OCI-LY7 (cell line): ENCODE measurements around the gene RAB40C. TPM values are rescaled to one million over a fixed set of nuclear protein-coding genes. Genes with fewer than 3 reads are reported as not detected.

Experiments used
- BruUV-seq: library from RNA; stranded (reverse); fragments of 400-500 nt; replicated peaks from 2 replicates; lab custom pipeline; 2021; lab: Mats Ljungman, UMichigan
- CTCF ChIA-PET: fragments of 300-600 bp; sonication (Branson Sonifier 250); formaldehyde crosslinking; loops from one replicate; lab custom pipeline; 2022; ENCODE audit warnings: antibody characterized with exemption; ENCODE audit not compliant: unreplicated experiment; lab: Charles Lee
- POLR2A ChIA-PET: fragments of 300-600 bp; sonication (Branson Sonifier 250); formaldehyde crosslinking; loops from one replicate; lab custom pipeline; 2022; ENCODE audit warnings: antibody characterized with exemption; lab: Charles Lee
- DNase-seq: peaks from one replicate; pipeline ENCODE4 v3.0.0-alpha.2; 2015; ENCODE audit warnings: low spot score
- H2AFZ ChIP-seq: fragments of 200-600 bp; sonication (generic), shearing (Covaris generic); 2 replicates; pipeline ENCODE4 v1.6.1; 2014; ENCODE audit warnings: mild to moderate bottlenecking, antibody characterized with exemption, low read length, moderate library complexity
- H3K27ac ChIP-seq: fragments of 200-600 bp; sonication (generic); 2 replicates; pipeline ENCODE4 v1.5.1; 2014; ENCODE audit warnings: mixed run types, low read depth, mild to moderate bottlenecking, moderate library complexity, low read length, inconsistent platforms; ENCODE audit not compliant: poor library complexity, severe bottlenecking
- H3K36me3 ChIP-seq: fragments of 200-600 bp; sonication (generic); 2 replicates; pipeline ENCODE4 v1.6.1; 2014; ENCODE audit warnings: mild to moderate bottlenecking, antibody characterized with exemption, low read length, moderate library complexity, mixed read lengths; ENCODE audit not compliant: insufficient read depth
- H3K4me1 ChIP-seq: fragments of 200-600 bp; sonication (generic); 2 replicates; pipeline ENCODE4 v1.5.1; 2014; ENCODE audit warnings: mild to moderate bottlenecking, low read length; ENCODE audit not compliant: insufficient read depth, poor library complexity, severe bottlenecking
- H3K4me2 ChIP-seq: fragments of 200-600 bp; sonication (generic); 2 replicates; pipeline ENCODE4 v1.6.1; 2014; ENCODE audit warnings: mild to moderate bottlenecking, low read length
- H3K4me3 ChIP-seq: fragments of 200-600 bp; sonication (generic); 2 replicates; pipeline ENCODE4 v1.5.1; 2014; ENCODE audit warnings: mild to moderate bottlenecking, low read depth, low read length; ENCODE audit not compliant: poor library complexity, severe bottlenecking
- H3K79me2 ChIP-seq: fragments of 200-600 bp; sonication (generic); 2 replicates; pipeline ENCODE4 v1.6.1; 2016; ENCODE audit warnings: low read depth, mild to moderate bottlenecking, low read length, moderate library complexity, mixed read lengths; ENCODE audit not compliant: insufficient read depth
- H3K9me2 ChIP-seq: fragments of 200-600 bp; sonication (generic); 2 replicates; pipeline ENCODE4 v1.6.1; 2016; ENCODE audit warnings: mild to moderate bottlenecking, low read length, mixed read lengths; ENCODE audit not compliant: insufficient read depth
- H3K9me3 ChIP-seq: fragments of 200-600 bp; sonication (generic); 2 replicates; pipeline ENCODE4 v1.6.1; 2014; ENCODE audit warnings: mild to moderate bottlenecking, mixed run types, low read length, mixed read lengths
- H4K20me1 ChIP-seq: fragments of 200-600 bp; sonication (generic); 2 replicates; pipeline ENCODE4 v1.6.1; 2014; ENCODE audit warnings: mild to moderate bottlenecking, antibody characterized with exemption, low read length, moderate library complexity, mixed read lengths; ENCODE audit not compliant: insufficient read depth
- CTCF ChIP-seq: fragments of 200-600 bp; sonication (generic); conservative IDR thresholded peaks from 2 replicates; pipeline ENCODE4 v1.5.1; 2014; ENCODE audit warnings: mild to moderate bottlenecking, antibody characterized with exemption, low read length, moderate library complexity, mixed read lengths
- EZH2phosphoT487 ChIP-seq: fragments of 200-600 bp; sonication (generic); IDR thresholded peaks from 2 replicates; pipeline ENCODE4 v1.6.1; 2018; ENCODE audit warnings: low read depth, borderline replicate concordance, mild to moderate bottlenecking, mixed run types, antibody characterized with exemption, low read length, moderate library complexity, mixed read lengths
- intact Hi-C: fragments of 100-400 bp; cut with micrococcal nuclease; formaldehyde crosslinking; loops from one replicate; pipeline ENCODE4 v1.10.0; 2022; ENCODE audit not compliant: unreplicated experiment
- total RNA-seq, 2 experiments: library from RNA; depleted of rRNA in 1 of 2; stranded (reverse); fragments of >200 nt in 1 of 2; shearing (Covaris generic) in 1 of 2; gene quantifications; 2 replicates each; pipeline ENCODE4 v1.2.3, GENCODE V29; 2014 to 2022

RAB40C gene
- total RNA-seq, 2 experiments from 2014 or later: 19.3 to 20.9 TPM

GRCh38 chr16:588889-589657 lies 793 bp upstream of the RAB40C start:
- peak overlapping the region; percentile 80 for H3K4me2 ChIP-seq
- ChIA-PET POLR2A (no interaction called here), CTCF (interaction anchor here (0.6 kb wide), 1 partner anchor 92 kb away, joined by 3 read pairs; no protein-coding TSS in a partner anchor)
- H2AFZ ChIP-seq: peak overlapping the region; percentile 56; the same call in 1 of the 2 replicates
- no peaks in the 10 kb centered on the region for H3K9me3 ChIP-seq
- peak overlapping the region; percentile 89 for H3K27ac ChIP-seq
- no peaks in the 10 kb centered on the region for H3K9me2 ChIP-seq
- intact Hi-C loops: loop anchor here (1.0 kb wide), 1 partner anchor 47 kb away; the partner anchor contains the start of gene METTL26
- peak overlapping the region; percentile 82 for H3K4me3 ChIP-seq
- no TSS peak for BruUV-seq
- peak; percentile 96 for DNase-seq
- TF ChIP-seq EZH2phosphoT487 (no peak), CTCF (no peak)
- peaks cover 4% of the 10 kb centered on the region; the same call in 1 of the 2 replicates for H3K36me3 ChIP-seq
- H3K79me2 ChIP-seq: peaks cover 20% of the 10 kb centered on the region; the same call in 1 of the 2 replicates
- peaks cover 25% of the 10 kb centered on the region for H3K4me1 ChIP-seq
- no peaks in the 10 kb centered on the region for H4K20me1 ChIP-seq

- no TSS peak for BruUV-seq
- H3K4me1 ChIP-seq: peaks cover 25% of the 10 kb centered on the region
- no peak overlapping the region for H2AFZ ChIP-seq
- no peaks in the 10 kb centered on the region for H4K20me1 ChIP-seq
- peak overlapping the region; percentile 83 for H3K4me2 ChIP-seq
- H3K27ac ChIP-seq: no peak overlapping the region
- peaks cover 4% of the 10 kb centered on the region; the same call in 1 of the 2 replicates for H3K36me3 ChIP-seq
- ChIA-PET POLR2A (no interaction called here), CTCF (no interaction called here)
- TF ChIP-seq EZH2phosphoT487 (no peak), CTCF (no peak)
- H3K9me3 ChIP-seq: no peaks in the 10 kb centered on the region
- peaks cover 20% of the 10 kb centered on the region; the same call in 1 of the 2 replicates for H3K79me2 ChIP-seq
- H3K4me3 ChIP-seq: peak overlapping the region; percentile 84
- H3K9me2 ChIP-seq: no peaks in the 10 kb centered on the region
- no peak for DNase-seq
- intact Hi-C loops: no loop called here
Measured at GRCh38 chr16:590188-590814, 435 bp downstream of the RAB40C start.
